K562 (cell line): ENCODE measurements around the gene TXNRD3. TPM values are rescaled to one million over a fixed set of nuclear protein-coding genes. Genes with fewer than 3 reads are reported as not detected.

Experiments used
- ATAC-seq: fragments of 200-7000 bp; cut with Tn5 transposase; 3 replicates; pipeline ENCODE4 v1.9.1; 2020; ENCODE audit warnings: moderate library complexity
- BruUV-seq: library from RNA; stranded (reverse); fragments of 400-500 nt; replicated peaks from 2 replicates; lab custom pipeline; 2021; lab: Mats Ljungman, UMichigan
- CTCF ChIA-PET: fragments of 300-600 bp; formaldehyde crosslinking; extraction: SDS; loops from one replicate; lab custom pipeline; 2021; ENCODE audit warnings: low intra/inter-chr PET ratio; lab: Yijun Ruan, JAX
- POLR2A ChIA-PET: fragments of 300-600, 350-650 bp; sonication (Branson Sonifier 250); formaldehyde crosslinking; extraction: SDS; loops from one replicate; lab custom pipeline; 2021; ENCODE audit warnings: antibody characterized with exemption, inconsistent platforms; lab: Yijun Ruan, JAX
- DNase-seq, 4 experiments: peaks; one replicate each; pipeline versions ENCODE4 v3.0.0 to v3.0.0-alpha.2; 2011 to 2018; ENCODE audit warnings: low spot score in 3 of 4, mixed read lengths in 3 of 4; ENCODE audit errors: extremely low read depth in 1 of 4
- FAIRE-seq: peaks from 2 replicates; lab custom pipeline; 2011; peaks lifted over from hg19 to GRCh38; lab: Jason Lieb, UNC
- H2AFZ ChIP-seq: 2 replicates; pipeline ENCODE4 v1.6.0; 2011; ENCODE audit warnings: low read depth, low read length, control low read depth, inconsistent platforms
- H3K27ac ChIP-seq: fragments of 200-600 bp; 3 replicates; pipeline ENCODE4 v1.8.0; 2011; ENCODE audit warnings: low read depth, mild to moderate bottlenecking, control low read depth, inconsistent platforms, low read length, moderate library complexity, mixed read lengths; ENCODE audit errors: extremely low read depth
- H3K27me3 ChIP-seq, 2 experiments: fragments of 300-600 bp in 1 of 2; 2 replicates in 1 of 2; 3 replicates in 1 of 2; pipeline versions ENCODE4 v1.6.0 to v1.8.0; 2011; ENCODE audit warnings: inconsistent platforms in 2 of 2, low read length in 2 of 2, mild to moderate bottlenecking in 1 of 2, mixed read lengths in 1 of 2, moderate library complexity in 1 of 2; ENCODE audit not compliant: control insufficient read depth in 2 of 2, insufficient read depth in 2 of 2
- H3K36me3 ChIP-seq: fragments of 300-600 bp; 3 replicates; pipeline ENCODE4 v1.8.0; 2011; ENCODE audit warnings: mild to moderate bottlenecking, low read length, inconsistent platforms; ENCODE audit not compliant: control insufficient read depth, insufficient read depth
- H3K4me1 ChIP-seq, 2 experiments: fragments of 200-600 bp in 1 of 2; replicated peaks in 1 of 2; 2 replicates in 1 of 2; 3 replicates in 1 of 2; pipeline versions ENCODE4 v1.5.1 to v1.8.0; 2011; ENCODE audit warnings: inconsistent platforms in 2 of 2, low read length in 2 of 2, mild to moderate bottlenecking in 1 of 2, mixed read lengths in 1 of 2, moderate library complexity in 1 of 2; ENCODE audit not compliant: control insufficient read depth in 2 of 2, insufficient read depth in 2 of 2
- H3K4me2 ChIP-seq: 2 replicates; pipeline ENCODE4 v1.6.1; 2011; ENCODE audit warnings: low read length, control low read depth, inconsistent platforms, mixed read lengths; ENCODE audit not compliant: insufficient read depth
- H3K4me3 ChIP-seq: fragments of 200-600 bp; sonication (generic), shearing (Covaris generic); 2 replicates; pipeline ENCODE4 v1.5.1; 2016; ENCODE audit warnings: control low read depth, inconsistent platforms
- H3K79me2 ChIP-seq: fragments of 200-600 bp; 3 replicates; pipeline ENCODE4 v1.8.0; 2011; ENCODE audit warnings: low read length, inconsistent platforms; ENCODE audit not compliant: control insufficient read depth, insufficient read depth
- H3K9ac ChIP-seq, 2 experiments: 2 replicates each; pipeline versions ENCODE4 v1.6.0 to v1.6.1; 2011; ENCODE audit warnings: low read depth in 2 of 2, low read length in 2 of 2, control low read depth in 1 of 2, inconsistent platforms in 1 of 2, mild to moderate bottlenecking in 1 of 2, mixed read lengths in 1 of 2; ENCODE audit not compliant: insufficient read depth in 1 of 2
- H3K9me1 ChIP-seq: one replicate; pipeline ENCODE4 v1.6.0; 2011; ENCODE audit warnings: inconsistent platforms, mild to moderate bottlenecking, low read length, moderate library complexity; ENCODE audit not compliant: control insufficient read depth, insufficient read depth
- H3K9me3 ChIP-seq: replicated peaks from 2 replicates; pipeline ENCODE4 v1.5.1; 2011; ENCODE audit warnings: low read depth, low read length, inconsistent platforms; ENCODE audit not compliant: control insufficient read depth, insufficient read depth
- H4K20me1 ChIP-seq: replicated peaks from 2 replicates; pipeline ENCODE4 v1.6.1; 2011; ENCODE audit warnings: low read length, inconsistent platforms, mixed read lengths; ENCODE audit not compliant: control insufficient read depth, insufficient read depth
- BCOR ChIP-seq: fragments of 450-650 bp; IDR thresholded peaks from 2 replicates; pipeline ENCODE4 v1.6.1; 2016
- BRD4 ChIP-seq: fragments of 200-600 bp; sonication (generic); IDR thresholded peaks from 2 replicates; pipeline ENCODE4 v1.6.1; 2017; ENCODE audit warnings: inconsistent platforms
- E2F4 ChIP-seq: sonication (generic); formaldehyde crosslinking; IDR thresholded peaks from 2 replicates; pipeline ENCODE4 v1.8.0; 2022; ENCODE audit warnings: mild to moderate bottlenecking, low read depth, missing genetic modification reagents
- NFATC3 ChIP-seq: fragments of 450-650 bp; IDR thresholded peaks from 2 replicates; pipeline ENCODE4 v1.6.1; 2017; ENCODE audit warnings: mild to moderate bottlenecking
- RBM34 ChIP-seq: fragments of 200-400 bp; formaldehyde crosslinking; IDR thresholded peaks from 2 replicates; pipeline ENCODE4 v1.6.1; 2018; ENCODE audit warnings: low read length, borderline replicate concordance; ENCODE audit not compliant: insufficient read depth
- ZMIZ1 ChIP-seq, 2 experiments: fragments of 150-350 bp in 1 of 2; IDR thresholded peaks; 2 replicates each; pipeline ENCODE4 v1.6.1; 2012 to 2016; ENCODE audit warnings: low read depth in 2 of 2, low read length in 2 of 2, mild to moderate bottlenecking in 1 of 2, moderate library complexity in 1 of 2
- ZNF408 ChIP-seq: fragments of 250-450 bp; sonication (Bioruptor Pico); IDR thresholded peaks from 2 replicates; pipeline ENCODE4 v1.4.0; 2020; ENCODE audit warnings: low read depth, mild to moderate bottlenecking, moderate library complexity
- ZNF655 ChIP-seq: fragments of 250-450 bp; sonication (Bioruptor Pico); IDR thresholded peaks from 2 replicates; pipeline ENCODE4 v1.5.0; 2021
- ZZZ3 ChIP-seq: fragments of 450-650 bp; IDR thresholded peaks from 2 replicates; pipeline ENCODE4 v1.6.1; 2016; ENCODE audit warnings: antibody characterized with exemption, mild to moderate bottlenecking, moderate library complexity
- whole genome bisulfite sequencing: fragments of 100-300 bp; shearing (Covaris generic); methylation state at CpG from one replicate; pipeline ENCODE4 v1.1.6; 2016; ENCODE audit warnings: low coverage, mixed read lengths; ENCODE audit not compliant: insufficient coverage; ENCODE audit errors: missing lambda C conversion rate; 5-methylcytosine and 5-hydroxymethylcytosine counted together
- in situ Hi-C: fragments of 300-500 bp; cut with MboI; formaldehyde crosslinking; loops from 4 replicates; pipeline ENCODE4 v1.15.0; 2018; ENCODE audit warnings: inconsistent platforms, mixed read lengths
- intact Hi-C: fragments of 100-400 bp; cut with micrococcal nuclease; formaldehyde crosslinking; loops from 2 replicates; pipeline ENCODE4 v1.14.2; 2022
- polyA plus RNA-seq, 8 experiments: library from polyadenylated mRNA; depleted of rRNA in 4 of 8; stranded (reverse) in 5 of 8; unstranded in 3 of 8; fragments of >200 nt; fragmentation: Nextera tagmentation in 2 of 8; fragmentation: Illumina TruSeq in 1 of 8; extraction: Ambion mirVana in 2 of 8; extraction: Trizol in 1 of 8; gene quantifications; 2 replicates each; pipeline versions ENCODE4 v1.2.1 to v1.2.3, GENCODE V29; 2011 to 2014; ENCODE audit warnings: inconsistent platforms in 1 of 8, missing spikeins in 1 of 8
- total RNA-seq, 7 experiments: library from RNA; depleted of rRNA in 6 of 7; stranded (reverse); fragments of >200 nt in 6 of 7; fragmentation: Illumina TruSeq in 2 of 7; extraction: Trizol in 2 of 7; gene quantifications; 2 replicates each; pipeline versions ENCODE4 v1.2.1 to v1.2.3, GENCODE V29; 2011 to 2021; ENCODE audit warnings: low replicate concordance in 1 of 7

TXNRD3 gene
- total and polyA plus RNA-seq, 9 of the 15 experiments (the other 6 are each of a cell fraction or from before 2014, with no cell fraction given): 0.96 to 2.3 (median 1.7) TPM

GRCh38 chr3:126676919-126677705 is 22.2 kb upstream of the TXNRD3 start:
- ChIA-PET CTCF (no interaction called here), POLR2A (no interaction called here)
- DNase-seq: no peak
- TF ChIP-seq NFATC3: no peak
- TF ChIP-seq BCOR: no peak
- no peak for TF ChIP-seq E2F4 (CRISPR knock-in tag)
- TF ChIP-seq ZNF408 (CRISPR knock-in tag): no peak
- TF ChIP-seq ZZZ3: no peak
- no peak for TF ChIP-seq ZMIZ1 (IDR thresholded peaks at IDR 0.05; ENCODE audit: low read depth in 2 of 2, low read length in 2 of 2)
- no peak for TF ChIP-seq BRD4
- no peak for TF ChIP-seq ZNF655 (CRISPR knock-in tag)
- no peak for TF ChIP-seq RBM34
- Histone ChIP-seq H3K4me1 (peaks cover 0 to 10% of the 10 kb centered on the region in 2 experiments; a peak in 2 of 5 replicates), H3K27ac (no peak overlapping the region), H4K20me1 (no peaks in the 10 kb centered on the region), H3K4me2 (no peak overlapping the region), H3K9ac (no peak overlapping the region), H3K79me2 (no peaks in the 10 kb centered on the region), H2AFZ (no peak overlapping the region), H3K27me3 (peaks cover 0 to 27% of the 10 kb centered on the region in 2 experiments; a peak in 2 of 5 replicates), H3K36me3 (no peaks in the 10 kb centered on the region), H3K9me1 (no peaks in the 10 kb centered on the region), H3K9me3 (no peaks in the 10 kb centered on the region), H3K4me3 (no peak overlapping the region)
- BruUV-seq: no TSS peak
- WGBS: 7% methylated on average over 7 of the region's 7 CpGs
- no peak for FAIRE-seq
- ATAC-seq: no peak
- intact Hi-C loops (loop anchor here (5.0 to 10.0 kb wide), 2 partner anchors 75 to 778 kb away; no protein-coding TSS in a partner anchor), in situ Hi-C loops (loop anchor here (10.0 kb wide), 1 partner anchor 778 kb away; no protein-coding TSS in a partner anchor)
